NT2/D1 (cell line): ENCODE results near the gene TMX1.

Experiments used
- SUZ12 ChIP-seq: IDR thresholded peaks from 2 replicates; pipeline ENCODE4 v1.6.1; 2011; ENCODE audit not compliant: insufficient read length, insufficient read depth; ENCODE audit errors: extremely low read depth
- ZNF274 ChIP-seq: IDR thresholded peaks from 2 replicates; pipeline ENCODE4 v1.6.1; 2011; ENCODE audit warnings: mild to moderate bottlenecking, low read depth, low read length

- TF ChIP-seq ZNF274, result no peak
- TF ChIP-seq SUZ12, result no peak
Observed at GRCh38 chr14:51201890-51202289, 38.2 kb upstream of the TMX1 start.
